ENCODE data around the gene GEMIN5.
"Not testable (repeated sequence)": the region's sequence is repeated elsewhere in the genome, so short reads cannot be mapped to it uniquely, and the experiment has no call there.

GEMIN5 gene

GRCh38 chr5:154940772-154941620 lies 3.0 kb upstream of the GEMIN5 start, which contains the start of gene MRPL22:
Gene MRPL22 (plus strand): TSS chr5:154941073. CDS start chr5:154941111, 38 bp downstream.
- DNase-seq: peak; percentile 94 to 96

DNA sequence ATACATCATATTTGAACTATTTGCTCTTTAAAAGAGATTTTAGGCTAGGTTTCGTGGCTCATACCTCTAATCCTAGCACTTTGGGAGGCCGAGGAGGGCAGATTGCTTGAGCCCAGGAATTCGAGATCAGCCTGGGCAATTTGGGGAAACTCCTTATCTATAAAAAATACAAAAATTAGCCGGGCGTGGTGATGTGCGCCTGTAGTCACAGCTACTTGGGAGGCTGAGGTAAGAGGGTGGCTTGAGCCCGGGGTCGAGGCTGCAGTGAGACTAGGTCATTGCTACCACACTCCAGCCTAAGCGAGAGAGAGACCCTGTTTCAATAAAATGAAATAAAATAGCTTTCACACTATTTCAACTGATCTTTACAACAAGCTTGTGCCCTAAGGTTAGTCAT lies 2.4 kb upstream of the GEMIN5 start:
- DNase-seq: no peak

GRCh38 chr5:154939387-154939786 lies 1.4 kb upstream of the GEMIN5 start:
- not testable (repeated sequence) for DNase-seq

DNA sequence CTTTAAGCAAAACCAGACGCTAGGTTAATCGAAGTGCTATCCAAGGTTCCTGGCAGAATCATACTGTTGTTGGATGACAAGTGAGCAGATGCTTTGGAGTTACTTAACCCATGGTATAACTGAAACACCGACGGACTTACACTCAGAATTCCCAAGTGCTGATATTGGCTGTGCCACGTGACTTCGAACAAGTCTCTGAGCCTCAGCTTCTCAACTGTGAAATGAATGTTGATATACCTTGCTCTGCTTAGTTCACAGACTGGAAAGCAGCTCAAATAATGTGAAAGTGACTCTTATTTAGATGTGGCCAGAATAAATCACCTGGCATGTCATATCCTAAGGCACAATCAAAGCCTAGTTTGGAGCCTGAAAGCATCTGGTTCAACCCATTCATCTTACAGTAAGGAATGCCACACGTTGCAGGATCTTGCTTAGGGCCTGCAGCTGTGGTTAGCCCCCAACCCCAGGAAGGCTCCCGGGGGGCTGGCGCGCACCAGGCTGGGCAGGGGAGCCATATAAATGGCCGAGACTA lies 759 bp downstream of the GEMIN5 start:
- DNase-seq: no peak

DNA sequence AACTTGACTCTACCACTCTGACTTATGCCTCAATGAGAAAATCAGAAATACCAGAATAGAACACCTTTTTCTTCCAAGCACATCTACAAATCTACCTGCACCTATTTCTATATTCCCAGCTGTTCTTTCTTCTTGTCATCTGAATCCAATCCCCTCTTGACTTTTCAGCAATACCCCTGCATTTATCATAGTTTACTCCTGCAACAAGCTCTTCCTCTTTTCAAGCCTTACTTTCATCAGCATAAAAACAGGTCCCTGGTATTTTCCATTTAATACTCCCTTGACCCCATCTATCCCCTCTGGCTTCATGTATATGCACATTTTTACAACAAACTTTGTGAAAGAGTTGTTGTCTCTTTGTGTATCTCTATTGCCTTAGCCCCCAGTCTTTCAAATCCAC lies 3.1 kb downstream of the GEMIN5 start:
- DNase-seq: no peak

GRCh38 chr5:154933537-154933936 lies 4.5 kb downstream of the GEMIN5 start:
- no peak for DNase-seq

- DNase-seq: no peak
Observed at GRCh38 chr5:154923441-154924430, 14.3 kb downstream of the GEMIN5 start.

DNA sequence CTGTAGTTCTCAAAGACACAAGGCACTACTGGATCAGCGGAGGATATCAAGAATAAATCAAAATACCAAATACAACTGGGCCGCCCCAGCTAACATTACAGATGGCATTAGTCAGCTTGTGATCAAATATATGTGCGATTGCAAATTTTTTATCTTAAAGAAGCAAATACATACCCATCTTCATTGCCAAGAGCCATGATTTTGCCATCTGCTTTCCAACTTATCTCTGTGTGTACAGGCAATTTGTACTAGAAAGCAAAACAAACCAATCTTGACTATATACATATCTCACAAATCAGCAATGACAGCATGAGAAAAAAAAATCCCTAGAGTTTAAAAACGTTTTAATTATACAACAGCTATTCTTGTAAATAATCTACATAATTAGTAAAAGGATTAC lies 20.3 kb downstream of the GEMIN5 start:
- DNase-seq: no peak

DNA sequence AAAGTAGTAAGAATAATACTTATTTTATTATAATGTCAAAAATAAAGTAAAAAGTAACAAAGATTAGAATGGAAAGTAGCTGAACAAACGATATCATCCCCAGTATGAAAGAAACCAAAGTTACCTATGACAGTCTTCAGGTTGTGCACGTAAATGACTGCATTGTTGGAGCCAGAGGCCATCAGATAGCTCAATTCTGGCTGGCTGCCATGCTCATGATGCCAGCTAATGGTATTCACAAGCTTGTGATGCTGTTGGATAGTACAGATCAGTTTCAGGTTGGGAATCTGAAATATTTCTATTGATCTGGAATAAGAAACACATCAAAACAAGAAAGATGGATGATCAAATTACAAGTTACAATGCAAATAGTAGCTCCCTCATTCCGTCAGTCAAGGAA lies 21.1 kb downstream of the GEMIN5 start:
- no peak for DNase-seq

GRCh38 chr5:154905601-154906000 lies 32.4 kb downstream of the GEMIN5 start:
- not testable (repeated sequence) for DNase-seq

GRCh38 chr5:154901913-154902312 lies 36.1 kb downstream of the GEMIN5 start:
- no peak for DNase-seq

- DNase-seq: no peak
Observed at GRCh38 chr5:154901276-154901675, 36.7 kb downstream of the GEMIN5 start.

DNA sequence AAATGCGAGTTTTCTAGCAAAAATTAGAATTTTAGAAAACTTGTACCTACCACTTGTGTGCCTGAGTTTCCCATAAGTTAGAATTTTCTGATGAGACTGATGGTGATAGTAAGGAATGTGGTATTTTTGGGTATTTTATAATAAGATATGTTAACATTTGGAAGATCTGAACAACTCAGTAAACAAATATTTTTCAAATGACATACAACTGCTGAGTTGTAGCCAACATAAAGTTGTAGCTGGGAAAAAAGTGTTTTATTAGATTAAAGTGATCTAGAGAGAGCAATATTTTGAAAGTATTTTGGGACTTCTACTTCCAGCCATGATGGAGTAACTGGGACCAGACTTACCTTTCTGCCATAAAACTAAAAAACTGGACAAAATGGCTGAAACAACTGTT lies 37.9 kb downstream of the GEMIN5 start:
- DNase-seq: no peak

- DNase-seq: no peak
Observed at GRCh38 chr5:154899151-154899816, 38.7 kb downstream of the GEMIN5 start.

DNA sequence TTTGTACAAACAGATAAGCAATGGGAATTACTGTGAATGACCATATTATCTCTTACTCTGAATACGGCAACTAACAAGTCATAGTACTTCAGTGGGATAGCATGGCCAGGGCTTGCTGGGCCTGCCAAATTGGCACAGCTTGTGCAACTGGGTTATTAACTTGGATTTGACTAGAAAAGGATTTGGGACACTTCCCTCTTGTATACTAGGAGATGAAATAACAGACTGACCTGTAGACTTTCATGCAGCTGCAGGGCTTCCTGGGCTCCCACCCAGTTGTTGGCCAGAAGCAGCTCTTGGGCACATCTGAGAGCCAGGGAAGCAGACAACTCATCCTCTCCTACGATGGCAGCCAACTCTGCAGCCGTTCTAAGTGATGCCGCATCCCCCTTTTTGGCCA lies 39.8 kb downstream of the GEMIN5 start:
- no peak for DNase-seq

DNA sequence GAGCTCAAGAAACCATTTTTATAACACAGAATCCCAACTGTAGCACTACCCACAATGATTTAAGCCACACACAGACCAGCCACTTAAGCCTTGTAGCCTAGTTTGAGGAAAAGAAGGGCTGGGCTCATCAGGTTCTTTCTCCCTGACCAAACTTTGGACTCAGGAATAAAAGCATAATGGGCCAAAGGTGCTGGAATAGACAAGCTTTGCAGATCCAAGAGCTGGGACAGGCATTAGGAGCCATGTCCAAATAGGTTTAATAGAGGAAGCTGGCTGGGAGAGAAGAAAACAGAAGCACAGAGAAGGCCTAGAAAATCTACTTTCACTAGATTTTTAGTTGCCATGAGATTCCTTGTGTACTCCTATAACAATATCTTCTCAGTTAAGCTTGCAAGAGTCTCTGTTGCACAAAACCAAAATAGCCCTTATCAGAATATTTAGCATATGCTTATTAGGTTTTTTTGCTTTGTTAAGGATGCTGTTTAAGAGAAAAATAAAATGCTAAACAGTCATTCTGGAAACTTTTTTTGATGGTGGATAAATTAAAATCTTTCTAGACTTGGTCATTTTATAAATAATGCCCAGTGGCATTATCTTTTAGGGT lies 41.3 kb downstream of the GEMIN5 start:
- no peak for DNase-seq

DNA sequence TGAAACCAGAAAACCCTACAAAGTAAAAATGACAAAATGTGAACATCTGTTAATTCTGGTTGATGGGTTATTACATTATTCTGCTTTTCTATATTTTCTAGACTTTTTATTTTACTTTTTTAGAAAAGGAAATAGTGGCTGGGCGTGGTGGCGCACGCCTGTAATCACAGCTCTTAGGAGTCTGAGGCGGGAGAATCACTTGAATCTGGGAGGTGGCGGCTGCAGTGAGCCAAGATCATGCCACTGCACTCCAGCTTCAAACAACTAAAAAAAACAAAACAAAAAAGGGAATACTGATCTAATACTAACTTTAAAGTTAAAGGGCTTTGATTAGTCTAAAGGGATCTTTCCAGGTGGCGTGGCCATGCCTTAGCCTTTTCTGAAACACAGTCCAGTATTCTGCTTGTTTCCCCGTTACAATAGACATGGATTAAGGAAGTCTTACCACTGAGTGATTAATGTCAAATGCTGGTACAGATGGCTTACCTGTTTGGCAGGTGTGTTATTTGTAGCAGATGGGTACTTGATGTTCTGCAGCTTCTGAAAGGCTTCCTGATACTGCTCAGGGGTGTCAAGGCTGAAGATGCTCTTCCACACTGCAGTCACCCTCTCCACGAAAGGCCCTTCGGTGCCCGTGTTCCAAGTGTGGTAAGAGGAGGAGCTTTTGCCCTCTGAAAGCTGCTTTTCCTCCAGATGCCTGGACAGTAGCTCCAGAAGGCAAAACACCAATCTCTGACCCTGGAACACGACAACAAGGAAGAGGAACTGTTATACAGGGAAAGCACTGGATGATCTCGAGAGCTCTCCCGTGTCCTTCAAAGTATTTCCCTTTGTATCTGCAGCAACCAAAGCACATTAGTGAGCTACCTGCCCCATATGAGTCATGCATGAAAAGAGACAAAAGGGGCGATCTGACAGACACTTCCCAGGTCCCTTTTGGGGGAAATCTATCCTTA lies 42.1 kb downstream of the GEMIN5 start:
- DNase-seq: no peak

GRCh38 chr5:154893381-154893780 lies 44.6 kb downstream of the GEMIN5 start:
- DNase-seq: no peak

DNA sequence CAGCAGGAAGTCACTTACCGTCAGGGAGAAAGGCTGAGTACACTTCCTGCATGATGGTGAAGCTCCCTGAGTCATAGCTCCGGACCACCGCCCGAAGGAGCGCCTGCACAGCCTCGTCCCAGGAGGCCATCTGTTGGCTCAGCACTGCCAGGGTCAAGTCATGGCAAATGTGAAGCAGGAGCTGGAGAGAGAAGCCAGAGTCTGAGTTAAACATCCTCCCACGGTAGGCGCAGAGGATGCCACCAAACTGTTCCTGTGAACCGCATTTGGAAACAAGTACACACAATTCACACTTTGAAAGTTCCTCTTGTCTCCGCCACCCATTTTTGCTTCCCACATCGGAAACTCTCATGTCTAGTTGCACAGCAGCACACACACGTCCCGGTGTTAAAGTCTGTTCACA lies 45.6 kb downstream of the GEMIN5 start:
- no peak for DNase-seq

- no peak for DNase-seq
Observed at GRCh38 chr5:154885439-154885838, 52.6 kb downstream of the GEMIN5 start.

- no peak for DNase-seq
Observed at GRCh38 chr5:154884424-154884823, 53.6 kb downstream of the GEMIN5 start.

All from activated CD4-positive, alpha-beta T cell treated with anti-CD3 and anti-CD28 coated beads for 4 hours (primary cell).